Fibroblast of villous mesenchyme (primary cell): Measurements from ENCODE around the gene NANS. TPM values are rescaled to one million over a fixed set of nuclear protein-coding genes. Genes with fewer than 3 reads are reported as not detected.
A peak's percentile ranks its signal among the peaks of the same experiment; 100 is the strongest.
"Not testable (repeated sequence)": the region's sequence is repeated elsewhere in the genome, so short reads cannot be mapped to it uniquely, and the experiment has no call there.

Experiments used
- DNase-seq: peaks from one replicate; pipeline ENCODE4 v3.0.0-alpha.2; 2010; ENCODE audit warnings: low read depth
- H3K4me3 ChIP-seq: 2 replicates; pipeline ENCODE4 v1.5.1; 2011; ENCODE audit warnings: low read depth, mild to moderate bottlenecking, low read length
- total RNA-seq: library from RNA; depleted of rRNA; stranded (reverse); fragments of >200 nt; gene quantifications from 2 replicates; pipeline ENCODE4 v1.2.3, GENCODE V29; 2012
- TF ChIP-seq, protein P1 (sequence below): IDR thresholded peaks from 2 replicates; pipeline ENCODE4 v1.5.1; 2012; ENCODE audit warnings: low read depth, mild to moderate bottlenecking, low read length; ENCODE audit not compliant: insufficient read depth

NANS gene
- total RNA-seq, 1 donor = 94.1 TPM

- DNase-seq = peak; percentile 12
- H3K4me3 ChIP-seq = peak overlapping the region; percentile 74
- TF ChIP-seq, protein P1, sequence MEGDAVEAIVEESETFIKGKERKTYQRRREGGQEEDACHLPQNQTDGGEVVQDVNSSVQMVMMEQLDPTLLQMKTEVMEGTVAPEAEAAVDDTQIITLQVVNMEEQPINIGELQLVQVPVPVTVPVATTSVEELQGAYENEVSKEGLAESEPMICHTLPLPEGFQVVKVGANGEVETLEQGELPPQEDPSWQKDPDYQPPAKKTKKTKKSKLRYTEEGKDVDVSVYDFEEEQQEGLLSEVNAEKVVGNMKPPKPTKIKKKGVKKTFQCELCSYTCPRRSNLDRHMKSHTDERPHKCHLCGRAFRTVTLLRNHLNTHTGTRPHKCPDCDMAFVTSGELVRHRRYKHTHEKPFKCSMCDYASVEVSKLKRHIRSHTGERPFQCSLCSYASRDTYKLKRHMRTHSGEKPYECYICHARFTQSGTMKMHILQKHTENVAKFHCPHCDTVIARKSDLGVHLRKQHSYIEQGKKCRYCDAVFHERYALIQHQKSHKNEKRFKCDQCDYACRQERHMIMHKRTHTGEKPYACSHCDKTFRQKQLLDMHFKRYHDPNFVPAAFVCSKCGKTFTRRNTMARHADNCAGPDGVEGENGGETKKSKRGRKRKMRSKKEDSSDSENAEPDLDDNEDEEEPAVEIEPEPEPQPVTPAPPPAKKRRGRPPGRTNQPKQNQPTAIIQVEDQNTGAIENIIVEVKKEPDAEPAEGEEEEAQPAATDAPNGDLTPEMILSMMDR = peak; percentile 31
Observed at GRCh38 chr9:98117984-98118639, 61.6 kb downstream of the NANS start.

- H3K4me3 ChIP-seq = peak within 1 kb of the TSS; percentile 74
- DNase-seq = peak; percentile 73
- TF ChIP-seq, protein P1 = peak; percentile 41
Observed at GRCh38 chr9:98118640-98119601, 62.4 kb downstream of the NANS start, which contains the start of gene TRIM14. Gene TRIM14 (minus strand): TSS chr9:98119222. CDS start chr9:98119188, 34 bp downstream.

DNA sequence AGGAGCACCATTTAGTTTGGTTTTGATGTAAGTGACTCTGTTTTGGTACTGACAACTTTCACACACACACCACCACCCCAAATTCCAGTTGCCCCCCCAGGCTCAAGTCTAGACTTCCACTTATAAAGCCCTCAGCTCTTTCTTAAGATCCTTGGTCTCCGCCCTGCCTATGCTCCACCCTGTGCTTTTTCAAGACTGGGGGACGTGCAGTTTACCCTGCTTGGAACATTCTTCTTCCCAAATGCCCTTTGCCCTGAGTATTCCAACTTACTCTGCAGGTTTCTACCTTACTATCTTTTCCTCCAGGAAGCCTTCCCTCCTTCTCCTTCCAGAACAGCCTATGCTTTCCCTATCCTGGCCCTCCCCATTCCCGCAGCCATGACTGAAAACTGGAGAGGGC is 63.9 kb downstream of the NANS start:
- no peak for DNase-seq
- TF ChIP-seq, protein P1 = no peak
- H3K4me3 ChIP-seq = no peak overlapping the region

- no peak for DNase-seq
- TF ChIP-seq, protein P1 = no peak
- H3K4me3 ChIP-seq = no peak overlapping the region
Observed at GRCh38 chr9:98121058-98121457, 64.5 kb downstream of the NANS start.

DNA sequence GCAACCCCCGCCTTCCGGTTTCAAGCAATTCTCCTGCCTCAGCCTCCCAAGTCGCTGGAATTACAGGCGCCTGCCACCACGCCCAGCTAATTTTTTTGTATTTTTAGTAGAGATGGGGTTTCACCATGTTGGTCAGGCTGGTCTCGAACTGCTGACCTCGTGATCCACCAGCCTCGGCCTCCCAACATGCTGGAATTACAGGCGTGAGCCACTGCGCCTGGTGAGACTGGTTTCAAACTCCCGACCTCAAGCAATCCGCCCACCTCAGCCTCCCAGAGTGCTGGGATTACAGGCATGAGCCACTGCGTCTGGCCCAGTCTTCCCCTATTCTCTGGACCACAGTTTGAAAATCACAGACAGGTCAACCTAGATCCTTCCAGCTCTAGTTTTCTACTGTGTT is 67.6 kb downstream of the NANS start:
- not testable (repeated sequence) for H3K4me3 ChIP-seq, DNase-seq

- H3K4me3 ChIP-seq = no peak overlapping the region
- TF ChIP-seq, protein P1 = no peak
- no peak for DNase-seq
Observed at GRCh38 chr9:98124637-98125426, 68.3 kb downstream of the NANS start.
